ENCODE data around the gene PGLYRP2.

GRCh38 chr19:15432018-15432494 lies 47.2 kb downstream of the PGLYRP2 start:
- TF ChIP-seq CTCF (IDR thresholded peaks at IDR 0.05) (no peak), EP300 (IDR thresholded peaks at IDR 0.05) (no peak)

Measured in sigmoid colon (tissue), 4 donors.